Sigmoid colon (tissue), 7 donors: Measurements from ENCODE around the gene VAV3. TPM values are rescaled to one million over a fixed set of nuclear protein-coding genes. Genes with fewer than 3 reads are reported as not detected.

Source experiments
- DNase-seq: peaks from one replicate; pipeline ENCODE4 v3.0.0-alpha.2; 2019
- H3K27ac ChIP-seq, 4 donors: fragments of 200-600 bp; sonication (generic); one replicate each; pipeline ENCODE4 v1.5.1; 2016 to 2019; ENCODE audit warnings: mild to moderate bottlenecking in 1 of 4
- H3K27me3 ChIP-seq, 3 donors: fragments of 200-600 bp; sonication (generic); one replicate each; pipeline ENCODE4 v1.5.1; 2019; ENCODE audit warnings: mild to moderate bottlenecking in 1 of 3
- H3K36me3 ChIP-seq, 4 donors: fragments of 200-600 bp; sonication (generic); one replicate each; pipeline ENCODE4 v1.5.1; 2016 to 2019
- H3K4me1 ChIP-seq, 4 donors: fragments of 200-600 bp; sonication (generic); one replicate each; pipeline ENCODE4 v1.5.1; 2017 to 2019
- H3K4me3 ChIP-seq, 4 donors: fragments of 200-600 bp; sonication (generic); one replicate each; pipeline ENCODE4 v1.5.1; 2017 to 2019; ENCODE audit warnings: mild to moderate bottlenecking in 2 of 4, moderate library complexity in 1 of 4
- H3K9me3 ChIP-seq, 4 donors: fragments of 200-600 bp in 3 of 4; sonication (generic) in 3 of 4; one replicate each; pipeline versions ENCODE4 v1.5.1 to v1.6.1; 2013 to 2019
- EP300 ChIP-seq, 4 donors: sonication (generic); formaldehyde crosslinking; IDR thresholded peaks; one replicate each; pipeline ENCODE4 v1.6.1; 2017; ENCODE audit warnings: antibody characterized with exemption in 4 of 4
- POLR2A ChIP-seq, 2 donors: fragments of 450-650 bp; IDR thresholded peaks; one replicate each; pipeline ENCODE4 v1.6.1; 2016; ENCODE audit warnings: antibody characterized with exemption in 2 of 2, mild to moderate bottlenecking in 2 of 2, moderate library complexity in 2 of 2
- POLR2AphosphoS5 ChIP-seq, 4 donors: sonication (generic); formaldehyde crosslinking; IDR thresholded peaks; one replicate each; pipeline ENCODE4 v1.6.1; 2017; ENCODE audit warnings: antibody characterized with exemption in 4 of 4
- WGBS, 2 donors: extraction: QIAGEN DNeasy Blood & Tissue Kit; methylation state at CpG; one replicate each; pipeline ENCODE4 v1.1.7; 2013; 5-methylcytosine and 5-hydroxymethylcytosine counted together
- intact Hi-C: fragments of 100-400 bp; cut with DNase I; formaldehyde crosslinking; loops from one replicate; pipeline ENCODE4 v1.15.1; 2023
- polyA plus RNA-seq, 3 donors: library from polyadenylated mRNA; stranded (reverse); fragments of 200-250 nt; gene quantifications; one replicate each; pipeline ENCODE4 v1.2.3, GENCODE V29; 2013
- total RNA-seq, 4 donors: library from RNA; depleted of rRNA; stranded (reverse); fragments of >200 nt; gene quantifications; one replicate each; pipeline ENCODE4 v1.1.0, GENCODE V29; 2016
- TF ChIP-seq, protein P1 (sequence below), 4 experiments: fragments of 450-650 bp in 3 of 4; fragments of 200-600 bp in 1 of 4; IDR thresholded peaks; one replicate each; pipeline ENCODE4 v1.5.1; 2016 to 2019; ENCODE audit warnings: antibody characterized with exemption in 4 of 4, mild to moderate bottlenecking in 3 of 4, moderate library complexity in 2 of 4
- donor health status: healthy with polysubstance abuse.
- donor health status: Bipolar disorder and iron deficiency.
- donor health status: healthy.

VAV3 gene
- total and polyA plus RNA-seq, 7 donors: 3.5 to 72.1 (median 17.3) TPM

DNA sequence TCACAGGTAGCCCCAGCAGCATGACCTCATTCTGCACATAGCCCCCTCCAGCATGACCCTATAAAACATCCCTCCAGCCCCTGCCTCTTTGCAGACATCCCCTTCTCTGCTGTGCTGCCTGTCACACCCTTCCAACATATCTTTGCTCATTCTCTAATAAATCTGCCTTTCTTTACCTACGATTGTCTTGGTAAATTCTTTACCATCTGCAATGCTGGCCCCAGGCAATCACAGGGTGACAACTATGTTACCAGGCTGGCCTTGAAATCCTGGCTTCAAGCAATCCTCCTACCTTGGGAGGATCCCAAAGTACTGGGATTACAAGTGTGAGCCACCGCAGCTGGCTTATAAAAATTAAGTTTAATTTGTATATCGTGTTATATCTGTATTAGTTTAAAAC, 134.5 kb downstream of the VAV3 start:
- H3K27me3 ChIP-seq: no peaks in the 10 kb centered on the region
- TF ChIP-seq EP300 (IDR thresholded peaks at IDR 0.05) (no peak), POLR2A (IDR thresholded peaks at IDR 0.05) (no peak), POLR2AphosphoS5 (IDR thresholded peaks at IDR 0.05) (no peak)
- TF ChIP-seq, protein P1, sequence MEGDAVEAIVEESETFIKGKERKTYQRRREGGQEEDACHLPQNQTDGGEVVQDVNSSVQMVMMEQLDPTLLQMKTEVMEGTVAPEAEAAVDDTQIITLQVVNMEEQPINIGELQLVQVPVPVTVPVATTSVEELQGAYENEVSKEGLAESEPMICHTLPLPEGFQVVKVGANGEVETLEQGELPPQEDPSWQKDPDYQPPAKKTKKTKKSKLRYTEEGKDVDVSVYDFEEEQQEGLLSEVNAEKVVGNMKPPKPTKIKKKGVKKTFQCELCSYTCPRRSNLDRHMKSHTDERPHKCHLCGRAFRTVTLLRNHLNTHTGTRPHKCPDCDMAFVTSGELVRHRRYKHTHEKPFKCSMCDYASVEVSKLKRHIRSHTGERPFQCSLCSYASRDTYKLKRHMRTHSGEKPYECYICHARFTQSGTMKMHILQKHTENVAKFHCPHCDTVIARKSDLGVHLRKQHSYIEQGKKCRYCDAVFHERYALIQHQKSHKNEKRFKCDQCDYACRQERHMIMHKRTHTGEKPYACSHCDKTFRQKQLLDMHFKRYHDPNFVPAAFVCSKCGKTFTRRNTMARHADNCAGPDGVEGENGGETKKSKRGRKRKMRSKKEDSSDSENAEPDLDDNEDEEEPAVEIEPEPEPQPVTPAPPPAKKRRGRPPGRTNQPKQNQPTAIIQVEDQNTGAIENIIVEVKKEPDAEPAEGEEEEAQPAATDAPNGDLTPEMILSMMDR (IDR thresholded peaks at IDR 0.05): no peak
- H3K4me1 ChIP-seq: peaks cover 0 to 7% (median 0%) of the 10 kb centered on the region in 4 donors
- H3K36me3 ChIP-seq: no peaks in the 10 kb centered on the region
- no peaks in the 10 kb centered on the region for H3K9me3 ChIP-seq
- WGBS, 2 donors: 73 to 85% methylated on average over 3 of the region's 3 CpGs
- intact Hi-C loops: no loop called here
- no peak for DNase-seq
- no peak overlapping the region for H3K4me3 ChIP-seq
- no peak overlapping the region for H3K27ac ChIP-seq

DNA sequence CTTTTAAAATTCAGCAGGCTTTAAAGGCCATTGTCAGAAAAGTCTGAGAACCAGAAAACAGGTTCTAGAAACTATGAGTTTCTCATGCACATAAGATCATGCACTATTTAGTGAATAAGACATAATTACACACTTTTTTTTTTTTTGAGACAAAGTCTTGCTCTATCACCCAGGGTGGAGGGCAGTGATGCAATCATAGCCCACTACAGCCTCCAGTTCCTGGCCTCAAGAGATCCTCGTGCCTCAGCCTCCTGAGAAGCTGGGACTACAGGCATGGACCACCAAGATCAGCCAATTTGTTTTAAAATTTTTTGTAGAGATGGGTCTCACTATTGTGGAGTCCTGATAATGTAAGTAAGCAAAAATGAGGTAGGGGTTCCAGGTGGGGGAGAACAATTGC, 134.9 kb downstream of the VAV3 start:
- WGBS, 2 donors: 74 to 85% methylated on average over 1 of the region's 1 CpG
- Histone ChIP-seq H3K9me3 (no peaks in the 10 kb centered on the region), H3K4me1 (peaks cover 0 to 7% (median 0%) of the 10 kb centered on the region in 4 donors), H3K36me3 (no peaks in the 10 kb centered on the region), H3K27me3 (no peaks in the 10 kb centered on the region), H3K27ac (no peak overlapping the region), H3K4me3 (no peak overlapping the region)
- no peak for DNase-seq
- intact Hi-C loops: no loop called here
- TF ChIP-seq POLR2A (IDR thresholded peaks at IDR 0.05) (no peak), EP300 (IDR thresholded peaks at IDR 0.05) (no peak), POLR2AphosphoS5 (IDR thresholded peaks at IDR 0.05) (no peak)
- TF ChIP-seq, protein P1 (IDR thresholded peaks at IDR 0.05): no peak

DNA sequence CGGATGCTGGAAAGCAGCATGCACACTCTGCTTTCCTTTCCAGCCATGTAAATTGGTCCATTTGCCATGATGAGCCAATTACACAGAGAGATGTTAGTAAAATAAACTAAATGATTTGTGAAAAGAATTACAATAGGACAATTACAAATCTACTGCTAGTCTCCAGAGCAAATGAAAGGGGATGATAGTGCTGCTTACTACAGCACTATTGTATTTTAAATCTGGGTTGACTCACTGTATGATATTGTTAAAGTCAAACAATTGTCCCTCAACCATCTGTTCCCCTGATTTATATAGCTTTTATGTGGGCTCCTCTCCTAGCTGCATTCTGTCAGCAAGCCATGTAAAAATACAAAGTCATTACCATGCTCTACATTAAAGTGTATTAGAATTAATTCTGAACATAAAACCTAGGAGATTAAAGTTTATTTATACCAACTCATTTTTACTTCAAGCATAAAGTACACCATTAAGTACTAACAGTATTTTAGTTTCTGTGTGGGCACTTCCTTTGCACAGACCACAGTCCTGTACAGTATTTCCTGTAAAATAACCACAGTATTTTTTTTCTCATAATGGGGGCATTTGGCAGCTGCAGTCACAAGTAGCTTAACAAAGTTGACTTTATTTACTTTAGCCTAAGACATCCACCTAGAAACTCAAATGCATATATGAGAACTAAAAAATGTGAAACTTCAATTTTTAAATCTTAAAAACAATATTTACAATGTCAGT, 135.8 kb downstream of the VAV3 start:
- Histone ChIP-seq H3K36me3 (no peaks in the 10 kb centered on the region), H3K27me3 (no peaks in the 10 kb centered on the region), H3K27ac (no peak overlapping the region), H3K4me3 (no peak overlapping the region), H3K9me3 (no peaks in the 10 kb centered on the region), H3K4me1 (peaks cover 0 to 7% (median 0%) of the 10 kb centered on the region in 4 donors)
- TF ChIP-seq, protein P1 (IDR thresholded peaks at IDR 0.05): no peak
- TF ChIP-seq POLR2A (IDR thresholded peaks at IDR 0.05): no peak
- intact Hi-C loops: no loop called here
- DNase-seq: no peak
- 58 to 89% methylated on average over 1 of the region's 1 CpG for WGBS, 2 donors

DNA sequence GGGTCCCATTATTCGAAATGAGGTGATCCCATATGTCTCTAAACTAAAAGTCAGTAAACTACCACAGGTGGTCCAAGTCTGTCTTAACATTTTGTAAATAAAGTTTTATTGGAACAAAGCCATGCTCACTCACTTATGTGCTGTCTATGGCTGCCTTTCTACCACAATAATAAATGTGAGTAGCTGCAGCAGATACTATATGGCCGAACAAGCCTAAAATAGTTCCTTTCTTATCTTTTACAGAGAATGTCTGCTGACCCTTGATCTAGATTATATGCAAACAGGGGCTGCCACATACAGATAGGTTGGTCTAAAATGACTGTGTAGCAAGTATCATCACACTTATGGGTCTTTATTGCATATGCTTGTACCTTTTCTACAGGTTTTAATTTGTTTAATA, 140.0 kb downstream of the VAV3 start:
- Histone ChIP-seq H3K36me3 (no peaks in the 10 kb centered on the region), H3K4me1 (peaks cover 0 to 7% (median 0%) of the 10 kb centered on the region in 4 donors), H3K4me3 (no peak overlapping the region), H3K27me3 (no peaks in the 10 kb centered on the region), H3K27ac (no peak overlapping the region), H3K9me3 (no peaks in the 10 kb centered on the region)
- no peak for DNase-seq
- intact Hi-C loops: no loop called here
- WGBS, 2 donors: 54 to 82% methylated on average over 2 of the region's 2 CpGs
- TF ChIP-seq POLR2AphosphoS5 (IDR thresholded peaks at IDR 0.05) (no peak), EP300 (IDR thresholded peaks at IDR 0.05) (no peak), POLR2A (IDR thresholded peaks at IDR 0.05) (no peak)
- TF ChIP-seq, protein P1 (IDR thresholded peaks at IDR 0.05): no peak

DNA sequence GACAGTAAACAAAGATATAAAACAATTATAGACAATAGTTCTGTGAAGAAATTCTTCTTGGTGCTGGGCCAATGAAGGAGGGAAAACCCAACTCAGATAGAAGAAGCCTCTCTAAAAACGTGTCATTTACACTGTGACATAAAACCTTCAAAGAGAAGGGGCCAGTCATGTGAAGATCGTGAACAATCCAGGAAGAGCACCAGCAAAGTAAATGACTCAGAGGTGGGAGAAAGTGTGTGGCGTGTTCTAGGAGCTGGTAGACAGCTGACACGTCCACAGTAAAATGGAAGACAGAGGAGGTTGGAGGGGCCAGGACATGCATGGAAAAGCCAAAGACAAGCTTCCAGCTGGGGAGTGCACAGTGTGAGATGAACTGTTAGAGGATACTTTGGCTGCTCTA, 143.6 kb downstream of the VAV3 start:
- no peak for DNase-seq
- TF ChIP-seq POLR2A (IDR thresholded peaks at IDR 0.05) (no peak), EP300 (IDR thresholded peaks at IDR 0.05) (no peak), POLR2AphosphoS5 (IDR thresholded peaks at IDR 0.05) (no peak)
- TF ChIP-seq, protein P1 (IDR thresholded peaks at IDR 0.05): no peak
- intact Hi-C loops: no loop called here
- no peak overlapping the region for H3K4me3 ChIP-seq
- WGBS, 2 donors: 53 to 62% methylated on average over 4 of the region's 4 CpGs
- no peaks in the 10 kb centered on the region for H3K27me3 ChIP-seq
- H3K9me3 ChIP-seq: no peaks in the 10 kb centered on the region
- H3K27ac ChIP-seq: no peak overlapping the region
- H3K4me1 ChIP-seq: no peaks in the 10 kb centered on the region
- no peaks in the 10 kb centered on the region for H3K36me3 ChIP-seq
